Measurements from ENCODE around the gene MRGPRD.

GRCh38 chr11:69007975-69008381, 27.2 kb upstream of the MRGPRD start:
- TF ChIP-seq, protein P1, sequence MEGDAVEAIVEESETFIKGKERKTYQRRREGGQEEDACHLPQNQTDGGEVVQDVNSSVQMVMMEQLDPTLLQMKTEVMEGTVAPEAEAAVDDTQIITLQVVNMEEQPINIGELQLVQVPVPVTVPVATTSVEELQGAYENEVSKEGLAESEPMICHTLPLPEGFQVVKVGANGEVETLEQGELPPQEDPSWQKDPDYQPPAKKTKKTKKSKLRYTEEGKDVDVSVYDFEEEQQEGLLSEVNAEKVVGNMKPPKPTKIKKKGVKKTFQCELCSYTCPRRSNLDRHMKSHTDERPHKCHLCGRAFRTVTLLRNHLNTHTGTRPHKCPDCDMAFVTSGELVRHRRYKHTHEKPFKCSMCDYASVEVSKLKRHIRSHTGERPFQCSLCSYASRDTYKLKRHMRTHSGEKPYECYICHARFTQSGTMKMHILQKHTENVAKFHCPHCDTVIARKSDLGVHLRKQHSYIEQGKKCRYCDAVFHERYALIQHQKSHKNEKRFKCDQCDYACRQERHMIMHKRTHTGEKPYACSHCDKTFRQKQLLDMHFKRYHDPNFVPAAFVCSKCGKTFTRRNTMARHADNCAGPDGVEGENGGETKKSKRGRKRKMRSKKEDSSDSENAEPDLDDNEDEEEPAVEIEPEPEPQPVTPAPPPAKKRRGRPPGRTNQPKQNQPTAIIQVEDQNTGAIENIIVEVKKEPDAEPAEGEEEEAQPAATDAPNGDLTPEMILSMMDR (conservative IDR thresholded peaks at IDR 0.05; ENCODE audit: low read depth in 2 of 2): no peak
- TF ChIP-seq POLR2AphosphoS5 (IDR thresholded peaks at IDR 0.05; ENCODE audit: low read depth): no peak
- no peak for TF ChIP-seq STAT1 (IDR thresholded peaks at IDR 0.05; ENCODE audit: unreplicated experiment)
- no peak for TF ChIP-seq EZH2 (IDR thresholded peaks at IDR 0.05; ENCODE audit: low read depth, unreplicated experiment)
- no peak for TF ChIP-seq JUNB (IDR thresholded peaks at IDR 0.05; ENCODE audit: unreplicated experiment)

Data from GM23338 (cell line).